Osteocyte (in vitro differentiated cells): ENCODE results near the gene DNALI1. TPM values are rescaled to one million over a fixed set of nuclear protein-coding genes. Genes with fewer than 3 reads are reported as not detected.
"Not testable (repeated sequence)": the region's sequence is repeated elsewhere in the genome, so short reads cannot be mapped to it uniquely, and the experiment has no call there.

Experiments
- DNase-seq: peaks from one replicate; pipeline ENCODE4 v3.0.0; 2021; ENCODE audit warnings: mixed read lengths; ENCODE audit not compliant: unreplicated experiment; ENCODE audit errors: extremely low spot score
- H3K27ac Mint-ChIP-seq: one replicate; pipeline ENCODE4 v1.8.0; 2021; ENCODE audit warnings: mild to moderate bottlenecking, mixed read lengths; ENCODE audit not compliant: unreplicated experiment
- H3K27me3 Mint-ChIP-seq: one replicate; pipeline ENCODE4 v1.8.0; 2021; ENCODE audit warnings: mixed read lengths; ENCODE audit not compliant: unreplicated experiment
- H3K36me3 Mint-ChIP-seq: one replicate; pipeline ENCODE4 v1.8.0; 2021; ENCODE audit warnings: mixed read lengths; ENCODE audit not compliant: unreplicated experiment
- H3K4me1 Mint-ChIP-seq: one replicate; pipeline ENCODE4 v1.8.0; 2021; ENCODE audit warnings: mixed read lengths; ENCODE audit not compliant: unreplicated experiment
- H3K4me3 Mint-ChIP-seq: one replicate; pipeline ENCODE4 v1.8.0; 2021; ENCODE audit warnings: mild to moderate bottlenecking, moderate library complexity, mixed read lengths; ENCODE audit not compliant: unreplicated experiment
- H3K9me3 Mint-ChIP-seq: one replicate; pipeline ENCODE4 v1.8.0; 2021; ENCODE audit warnings: mixed read lengths; ENCODE audit not compliant: unreplicated experiment
- CTCF ChIP-seq: fragments of 200-600 bp; sonication (generic); IDR thresholded peaks from 2 replicates; pipeline ENCODE4 v1.5.0; 2021; ENCODE audit warnings: antibody characterized with exemption, mild to moderate bottlenecking, moderate library complexity
- total RNA-seq: library from RNA; stranded (reverse); gene quantifications from 2 replicates; pipeline ENCODE4 v1.2.1, GENCODE V29; 2021

DNALI1 gene
- total RNA-seq, 1 donor from 2014 or later, result 10.5 TPM

- Mint-ChIP-seq H3K27ac (peak overlapping the region; percentile 96), H3K4me3 (peak overlapping the region; percentile 48), H3K27me3 (no peaks in the 10 kb centered on the region), H3K4me1 (peaks cover 21% of the 10 kb centered on the region), H3K36me3 (peaks cover 4% of the 10 kb centered on the region), H3K9me3 (no peaks in the 10 kb centered on the region)
- no peak for TF ChIP-seq CTCF
- no peak for DNase-seq
These were observed 1.7 kb downstream of the DNALI1 start for GRCh38 chr1:37558411-37558810.

DNA sequence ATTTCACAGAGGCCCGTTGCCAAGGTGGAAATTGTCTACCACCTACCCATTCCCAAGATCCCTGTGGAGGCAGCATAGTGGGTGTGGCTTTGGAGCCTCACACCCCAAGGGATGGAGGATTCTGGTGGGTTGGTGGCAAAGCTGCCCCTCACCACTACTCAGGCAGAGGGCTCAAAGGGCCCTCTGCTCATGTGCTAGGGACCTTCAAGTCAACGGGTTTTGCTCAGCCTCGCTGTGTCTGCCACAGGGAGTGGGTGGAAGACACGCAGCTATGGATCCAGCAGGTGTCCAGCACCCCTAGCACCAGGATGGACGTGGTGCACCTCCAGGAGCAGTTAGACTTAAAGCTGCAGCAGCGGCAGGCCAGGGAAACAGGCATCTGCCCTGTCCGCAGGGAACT, 2.3 kb downstream of the DNALI1 start:
- H3K27me3 Mint-ChIP-seq, result no peaks in the 10 kb centered on the region
- TF ChIP-seq CTCF, result no peak
- H3K4me3 Mint-ChIP-seq, result no peak overlapping the region
- H3K4me1 Mint-ChIP-seq, result peaks cover 18% of the 10 kb centered on the region
- H3K36me3 Mint-ChIP-seq, result peaks cover 4% of the 10 kb centered on the region
- H3K27ac Mint-ChIP-seq, result no peak overlapping the region
- no peaks in the 10 kb centered on the region for H3K9me3 Mint-ChIP-seq
- DNase-seq, result no peak

DNA sequence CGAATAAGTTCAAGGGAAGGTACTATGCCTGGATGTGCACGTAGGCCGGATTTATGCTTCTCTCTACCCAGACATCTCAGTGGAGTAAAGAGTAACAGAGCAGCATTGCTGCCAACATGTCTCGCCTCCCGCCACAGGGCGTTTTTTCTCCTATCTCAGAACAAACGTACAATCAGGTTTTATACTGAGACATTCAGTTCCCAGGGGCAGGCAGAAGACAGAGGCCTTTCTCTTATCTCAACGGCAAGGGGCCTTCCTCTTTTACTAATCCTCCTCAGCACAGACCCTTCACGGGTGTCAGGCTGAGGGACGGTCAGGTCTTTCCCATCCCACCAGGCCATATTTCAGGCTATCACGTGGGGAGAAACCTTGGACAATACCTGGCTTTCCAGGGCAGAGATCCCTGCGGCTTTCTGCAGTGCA, 3.2 kb downstream of the DNALI1 start:
- H3K4me1 Mint-ChIP-seq, result peaks cover 13% of the 10 kb centered on the region
- not testable (repeated sequence) for H3K4me3 Mint-ChIP-seq, H3K27me3 Mint-ChIP-seq, DNase-seq, H3K9me3 Mint-ChIP-seq, H3K27ac Mint-ChIP-seq, H3K36me3 Mint-ChIP-seq

GRCh38 chr1:37560401-37561132, 3.8 kb downstream of the DNALI1 start:
- no peaks in the 10 kb centered on the region for H3K27me3 Mint-ChIP-seq
- no peaks in the 10 kb centered on the region for H3K9me3 Mint-ChIP-seq
- DNase-seq, result no peak
- no peak overlapping the region for H3K27ac Mint-ChIP-seq
- H3K36me3 Mint-ChIP-seq, result peaks cover 8% of the 10 kb centered on the region
- no peak overlapping the region for H3K4me3 Mint-ChIP-seq
- TF ChIP-seq CTCF, result no peak
- H3K4me1 Mint-ChIP-seq, result peaks cover 13% of the 10 kb centered on the region

GRCh38 chr1:37561133-37562132, 4.7 kb downstream of the DNALI1 start:
- TF ChIP-seq CTCF, result peak; percentile 53
- Mint-ChIP-seq H3K27me3 (no peaks in the 10 kb centered on the region), H3K36me3 (peaks cover 13% of the 10 kb centered on the region), H3K9me3 (no peaks in the 10 kb centered on the region), H3K4me3 (no peak overlapping the region), H3K4me1 (peaks cover 10% of the 10 kb centered on the region), H3K27ac (no peak overlapping the region)
- no peak for DNase-seq
